GM12801 (cell line): ENCODE measurements around the gene LAMA1.

ENCODE experiments used
- TF ChIP-seq, protein P1 (sequence below): IDR thresholded peaks from one replicate; pipeline ENCODE4 v1.5.1; 2011; ENCODE audit warnings: control low read depth; ENCODE audit not compliant: insufficient read length; ENCODE audit errors: extremely low read depth

LAMA1 gene

GRCh38 chr18:7079231-7079630 lies 38.4 kb downstream of the LAMA1 start:
- TF ChIP-seq, protein P1, sequence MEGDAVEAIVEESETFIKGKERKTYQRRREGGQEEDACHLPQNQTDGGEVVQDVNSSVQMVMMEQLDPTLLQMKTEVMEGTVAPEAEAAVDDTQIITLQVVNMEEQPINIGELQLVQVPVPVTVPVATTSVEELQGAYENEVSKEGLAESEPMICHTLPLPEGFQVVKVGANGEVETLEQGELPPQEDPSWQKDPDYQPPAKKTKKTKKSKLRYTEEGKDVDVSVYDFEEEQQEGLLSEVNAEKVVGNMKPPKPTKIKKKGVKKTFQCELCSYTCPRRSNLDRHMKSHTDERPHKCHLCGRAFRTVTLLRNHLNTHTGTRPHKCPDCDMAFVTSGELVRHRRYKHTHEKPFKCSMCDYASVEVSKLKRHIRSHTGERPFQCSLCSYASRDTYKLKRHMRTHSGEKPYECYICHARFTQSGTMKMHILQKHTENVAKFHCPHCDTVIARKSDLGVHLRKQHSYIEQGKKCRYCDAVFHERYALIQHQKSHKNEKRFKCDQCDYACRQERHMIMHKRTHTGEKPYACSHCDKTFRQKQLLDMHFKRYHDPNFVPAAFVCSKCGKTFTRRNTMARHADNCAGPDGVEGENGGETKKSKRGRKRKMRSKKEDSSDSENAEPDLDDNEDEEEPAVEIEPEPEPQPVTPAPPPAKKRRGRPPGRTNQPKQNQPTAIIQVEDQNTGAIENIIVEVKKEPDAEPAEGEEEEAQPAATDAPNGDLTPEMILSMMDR, result no peak

GRCh38 chr18:7072593-7072992 lies 45.0 kb downstream of the LAMA1 start:
- TF ChIP-seq, protein P1, result no peak

DNA sequence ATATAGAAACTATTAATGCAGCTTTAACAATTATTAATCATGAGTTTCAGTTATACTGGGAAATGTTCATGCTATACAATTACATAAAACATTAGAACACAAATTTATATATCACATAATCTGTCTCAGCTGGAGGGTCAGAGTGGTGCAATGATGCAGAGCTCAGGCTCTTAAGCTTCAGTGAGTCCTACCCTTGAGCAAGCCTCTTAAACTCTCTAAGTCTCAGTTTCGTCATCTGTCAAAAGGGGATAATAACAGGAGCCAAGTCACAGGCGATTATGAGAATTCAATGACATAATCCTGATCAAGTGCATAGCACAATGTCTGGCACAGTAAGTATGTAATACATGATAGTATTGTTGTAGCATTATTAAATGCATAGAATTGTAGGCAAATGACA lies 46.0 kb downstream of the LAMA1 start:
- TF ChIP-seq, protein P1, result no peak

GRCh38 chr18:7070466-7070865 lies 47.1 kb downstream of the LAMA1 start:
- TF ChIP-seq, protein P1, result no peak

- TF ChIP-seq, protein P1, result no peak
These were observed 48.6 kb downstream of the LAMA1 start for GRCh38 chr18:7068871-7069590.

- TF ChIP-seq, protein P1, result no peak
These were observed 50.5 kb downstream of the LAMA1 start for GRCh38 chr18:7066965-7067555.

GRCh38 chr18:7065736-7066135 lies 51.9 kb downstream of the LAMA1 start:
- TF ChIP-seq, protein P1, result no peak
